Brain microvascular endothelial cell (primary cell): ENCODE data around the gene TCP1.
"Not testable (repeated sequence)": the region's sequence is repeated elsewhere in the genome, so short reads cannot be mapped to it uniquely, and the experiment has no call there.

Experiments used
- DNase-seq: peaks from one replicate; pipeline ENCODE4 v3.0.0-alpha.2; 2020
- H3K27ac ChIP-seq: fragments of 250-450 bp; sonication (Bioruptor Pico); 2 replicates; pipeline ENCODE4 v1.5.1; 2020; ENCODE audit warnings: mild to moderate bottlenecking, moderate library complexity
- H3K27me3 ChIP-seq: fragments of 250-450 bp; sonication (Bioruptor Pico); replicated peaks from 2 replicates; pipeline ENCODE4 v1.5.1; 2020; ENCODE audit warnings: mild to moderate bottlenecking
- H3K36me3 ChIP-seq: fragments of 250-450 bp; sonication (Bioruptor Pico); replicated peaks from 2 replicates; pipeline ENCODE4 v1.5.1; 2020; ENCODE audit warnings: mild to moderate bottlenecking
- H3K4me3 ChIP-seq: 2 replicates; pipeline ENCODE4 v1.5.1; 2011; ENCODE audit warnings: low read depth, mild to moderate bottlenecking, control low read depth, low read length, moderate library complexity
- in situ Hi-C: cut with HindIII; loops from 2 replicates; pipeline ENCODE4 v1.10.0; 2017; ENCODE audit warnings: low sequenced_read_pairs, low pct_ligation_motif_present
- TF ChIP-seq, protein P1 (sequence below): IDR thresholded peaks from 2 replicates; pipeline ENCODE4 v1.5.1; 2011; ENCODE audit warnings: low read depth, mild to moderate bottlenecking, moderate library complexity, low read length, control low read depth, inconsistent platforms; ENCODE audit errors: missing control alignments

Gene TCP1

GRCh38 chr6:159801935-159802334, 12.5 kb upstream of the TCP1 start:
- no peaks in the 10 kb centered on the region for H3K27me3 ChIP-seq
- H3K27ac ChIP-seq, result no peak overlapping the region
- DNase-seq, result no peak
- in situ Hi-C loops, result no loop called here
- no peak overlapping the region for H3K4me3 ChIP-seq
- TF ChIP-seq, protein P1, sequence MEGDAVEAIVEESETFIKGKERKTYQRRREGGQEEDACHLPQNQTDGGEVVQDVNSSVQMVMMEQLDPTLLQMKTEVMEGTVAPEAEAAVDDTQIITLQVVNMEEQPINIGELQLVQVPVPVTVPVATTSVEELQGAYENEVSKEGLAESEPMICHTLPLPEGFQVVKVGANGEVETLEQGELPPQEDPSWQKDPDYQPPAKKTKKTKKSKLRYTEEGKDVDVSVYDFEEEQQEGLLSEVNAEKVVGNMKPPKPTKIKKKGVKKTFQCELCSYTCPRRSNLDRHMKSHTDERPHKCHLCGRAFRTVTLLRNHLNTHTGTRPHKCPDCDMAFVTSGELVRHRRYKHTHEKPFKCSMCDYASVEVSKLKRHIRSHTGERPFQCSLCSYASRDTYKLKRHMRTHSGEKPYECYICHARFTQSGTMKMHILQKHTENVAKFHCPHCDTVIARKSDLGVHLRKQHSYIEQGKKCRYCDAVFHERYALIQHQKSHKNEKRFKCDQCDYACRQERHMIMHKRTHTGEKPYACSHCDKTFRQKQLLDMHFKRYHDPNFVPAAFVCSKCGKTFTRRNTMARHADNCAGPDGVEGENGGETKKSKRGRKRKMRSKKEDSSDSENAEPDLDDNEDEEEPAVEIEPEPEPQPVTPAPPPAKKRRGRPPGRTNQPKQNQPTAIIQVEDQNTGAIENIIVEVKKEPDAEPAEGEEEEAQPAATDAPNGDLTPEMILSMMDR, result no peak
- H3K36me3 ChIP-seq, result peaks cover 22% of the 10 kb centered on the region

GRCh38 chr6:159800141-159800865, 10.9 kb upstream of the TCP1 start, which contains the start of gene PNLDC1:
Gene PNLDC1, plus strand, starts transcription at chr6:159800276. Its CDS starts 32 bp downstream, at chr6:159800308.
- TF ChIP-seq, protein P1, result no peak
- H3K27me3 ChIP-seq, result no peaks in the 10 kb centered on the region
- peaks cover 24% of the 10 kb centered on the region for H3K36me3 ChIP-seq
- in situ Hi-C loops, result no loop called here
- DNase-seq, result no peak
- no peak within 1 kb of the TSS for H3K4me3 ChIP-seq
- H3K27ac ChIP-seq, result no peak within 1 kb of the TSS

DNA sequence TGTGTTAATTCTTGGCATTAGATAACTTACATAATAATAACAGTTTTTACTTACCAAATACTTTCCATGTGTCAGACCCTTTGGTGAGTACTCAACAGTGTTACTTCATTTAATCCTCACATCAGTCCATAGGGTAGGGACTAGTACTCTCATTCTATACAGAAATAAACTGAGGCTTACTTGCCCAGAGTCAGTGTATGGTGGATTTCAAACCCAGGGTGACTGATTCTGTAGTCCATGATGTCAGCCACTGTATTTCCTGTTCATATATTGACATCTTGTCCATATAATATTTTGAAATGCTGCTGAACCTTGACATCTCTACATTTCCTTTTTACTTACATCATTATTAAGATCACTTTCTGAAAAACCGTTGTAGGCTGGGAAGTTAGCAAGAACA, 8.2 kb upstream of the TCP1 start:
- H3K27ac ChIP-seq, result no peak overlapping the region
- TF ChIP-seq, protein P1, result no peak
- DNase-seq, result no peak
- H3K36me3 ChIP-seq, result peaks cover 31% of the 10 kb centered on the region
- no peak overlapping the region for H3K4me3 ChIP-seq
- H3K27me3 ChIP-seq, result no peaks in the 10 kb centered on the region
- in situ Hi-C loops, result no loop called here

DNA sequence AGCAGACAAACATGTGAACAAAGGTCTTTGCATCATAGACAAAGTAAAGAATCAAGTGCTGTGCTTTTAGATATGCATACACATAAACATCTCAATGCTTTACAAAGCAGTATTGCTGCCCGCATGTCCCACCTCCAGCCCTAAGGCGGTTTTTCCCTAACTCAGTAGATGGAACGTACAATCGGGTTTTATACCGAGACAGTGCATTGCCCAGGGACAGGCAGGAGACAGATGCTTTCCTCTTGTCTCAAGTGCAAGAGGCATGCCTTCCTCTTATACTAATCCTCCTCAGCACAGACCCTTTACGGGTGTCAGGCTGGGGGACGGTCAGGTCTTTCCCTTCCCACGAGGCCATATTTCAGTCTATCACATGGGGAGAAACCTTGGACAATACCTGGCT, 5.6 kb upstream of the TCP1 start:
- in situ Hi-C loops, H3K27ac ChIP-seq, DNase-seq, H3K4me3 ChIP-seq, H3K27me3 ChIP-seq: not testable (repeated sequence)
- H3K36me3 ChIP-seq, result peaks cover 34% of the 10 kb centered on the region

DNA sequence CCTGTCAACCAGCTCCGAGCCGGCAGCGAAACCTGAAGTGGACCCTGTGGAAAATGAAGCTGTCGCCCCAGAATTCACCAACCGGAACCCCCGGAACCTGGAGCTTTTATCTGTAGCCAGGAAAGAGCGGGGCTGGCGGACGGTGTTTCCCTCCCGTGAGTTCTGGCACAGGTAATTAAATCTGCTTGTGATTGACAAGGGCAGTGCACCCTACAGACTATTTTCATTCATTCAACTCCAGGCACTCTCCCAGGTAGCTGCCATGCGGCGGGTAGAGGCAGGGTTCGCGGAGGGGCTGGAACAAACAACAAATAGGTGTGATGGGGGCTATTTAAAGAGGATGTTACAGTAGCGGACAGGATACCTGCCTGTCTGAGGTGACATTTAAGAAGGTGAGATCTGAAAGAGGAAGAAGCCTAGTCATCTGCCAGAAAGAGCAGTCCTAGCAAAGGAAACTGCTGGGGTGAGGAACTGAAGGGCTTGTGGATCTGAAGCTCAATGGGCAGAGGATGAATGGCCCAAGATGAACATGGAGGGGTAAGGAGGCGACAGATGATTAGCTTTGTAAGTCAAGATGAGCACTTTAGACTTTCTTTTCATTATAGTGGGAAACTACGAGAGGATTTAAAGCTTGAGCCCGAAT, 1.7 kb upstream of the TCP1 start:
- TF ChIP-seq, protein P1, result no peak
- peak; percentile 1 for DNase-seq
- H3K36me3 ChIP-seq, result peaks cover 22% of the 10 kb centered on the region
- in situ Hi-C loops, result no loop called here
- no peaks in the 10 kb centered on the region for H3K27me3 ChIP-seq
- peak overlapping the region; percentile 87 for H3K4me3 ChIP-seq
- peak overlapping the region; percentile 77 for H3K27ac ChIP-seq

GRCh38 chr6:159790149-159790955, 950 bp upstream of the TCP1 start, which contains the start of gene MRPL18:
Gene MRPL18, plus strand, starts transcription at chr6:159790467. Its CDS starts 121 bp downstream, at chr6:159790588.
- TF ChIP-seq, protein P1, result no peak
- Histone ChIP-seq H3K27me3 (no peaks in the 10 kb centered on the region), H3K4me3 (peak within 1 kb of the TSS; percentile 99), H3K27ac (peak within 1 kb of the TSS; percentile 77), H3K36me3 (peaks cover 27% of the 10 kb centered on the region)
- peak; percentile 97 for DNase-seq
- in situ Hi-C loops, result no loop called here
